ENCODE measurements around the gene ZNF584.

DNA sequence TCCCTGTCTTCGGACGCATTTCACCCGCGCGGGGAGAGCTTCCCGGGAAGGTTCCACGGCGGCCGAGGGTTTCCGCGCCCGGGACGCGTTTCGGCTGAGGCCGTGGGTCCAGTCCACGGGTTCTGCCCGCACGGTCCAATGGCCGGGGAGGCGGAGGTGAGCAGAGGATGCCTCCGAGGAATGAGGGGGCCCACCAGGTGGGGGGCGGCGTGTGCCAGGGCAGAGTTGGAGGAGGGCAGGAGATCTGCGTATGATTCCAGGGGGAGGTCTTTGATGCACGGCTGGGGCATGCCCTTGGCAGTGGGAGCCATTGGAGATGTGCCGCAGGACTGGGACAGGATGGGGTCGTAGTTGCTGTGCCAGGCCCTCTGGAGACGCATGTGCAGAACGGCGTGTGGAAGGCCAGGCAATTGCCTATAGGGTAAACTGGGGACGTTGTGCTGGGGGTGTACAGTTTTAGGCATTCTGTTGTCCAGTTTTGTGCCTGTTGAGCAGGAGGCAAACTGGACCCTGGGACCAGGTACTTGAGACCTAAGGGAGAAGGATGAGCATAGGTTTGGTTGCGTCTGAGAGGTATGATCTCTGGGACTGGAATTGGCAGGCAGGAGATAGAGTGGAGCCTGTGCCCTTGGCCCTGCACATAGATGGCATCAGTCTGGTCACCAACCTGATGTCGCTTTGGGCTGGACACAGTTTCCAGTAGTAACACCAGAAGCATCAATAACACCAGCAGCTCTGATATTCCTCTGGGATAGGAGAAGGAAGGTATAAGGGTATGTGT, 751 bp downstream of the ZNF584 start:
- no peak for TF ChIP-seq POLR2AphosphoS5 (IDR thresholded peaks at IDR 0.05)
- TF ChIP-seq, protein P1, sequence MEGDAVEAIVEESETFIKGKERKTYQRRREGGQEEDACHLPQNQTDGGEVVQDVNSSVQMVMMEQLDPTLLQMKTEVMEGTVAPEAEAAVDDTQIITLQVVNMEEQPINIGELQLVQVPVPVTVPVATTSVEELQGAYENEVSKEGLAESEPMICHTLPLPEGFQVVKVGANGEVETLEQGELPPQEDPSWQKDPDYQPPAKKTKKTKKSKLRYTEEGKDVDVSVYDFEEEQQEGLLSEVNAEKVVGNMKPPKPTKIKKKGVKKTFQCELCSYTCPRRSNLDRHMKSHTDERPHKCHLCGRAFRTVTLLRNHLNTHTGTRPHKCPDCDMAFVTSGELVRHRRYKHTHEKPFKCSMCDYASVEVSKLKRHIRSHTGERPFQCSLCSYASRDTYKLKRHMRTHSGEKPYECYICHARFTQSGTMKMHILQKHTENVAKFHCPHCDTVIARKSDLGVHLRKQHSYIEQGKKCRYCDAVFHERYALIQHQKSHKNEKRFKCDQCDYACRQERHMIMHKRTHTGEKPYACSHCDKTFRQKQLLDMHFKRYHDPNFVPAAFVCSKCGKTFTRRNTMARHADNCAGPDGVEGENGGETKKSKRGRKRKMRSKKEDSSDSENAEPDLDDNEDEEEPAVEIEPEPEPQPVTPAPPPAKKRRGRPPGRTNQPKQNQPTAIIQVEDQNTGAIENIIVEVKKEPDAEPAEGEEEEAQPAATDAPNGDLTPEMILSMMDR (IDR thresholded peaks at IDR 0.05): no peak

Data from transverse colon (tissue), 4 donors.